Measurements from ENCODE around the gene EXTL2.

GRCh38 chr1:100892554-100892953 is 2.1 kb downstream of the EXTL2 start:
- TF ChIP-seq CTCF (IDR thresholded peaks at IDR 0.05) = no peak
- TF ChIP-seq POLR2A (IDR thresholded peaks at IDR 0.05) = no peak

Data from breast epithelium (tissue), 3 donors.